Suprapubic skin (tissue), 4 donors: ENCODE data around the gene GRM3. TPM values are rescaled to one million over a fixed set of nuclear protein-coding genes. Genes with fewer than 3 reads are reported as not detected.
"Not testable (repeated sequence)": the region's sequence is repeated elsewhere in the genome, so short reads cannot be mapped to it uniquely, and the experiment has no call there.

Experiments used
- DNase-seq, 2 donors: peaks; one replicate each; pipeline ENCODE4 v3.0.0-alpha.2; 2019; ENCODE audit warnings: low spot score in 2 of 2
- H3K27ac ChIP-seq: fragments of 200-600 bp; sonication (generic); one replicate; pipeline ENCODE4 v1.5.1; 2019
- H3K27me3 ChIP-seq: fragments of 200-600 bp; sonication (generic); one replicate; pipeline ENCODE4 v1.5.1; 2019
- H3K36me3 ChIP-seq: fragments of 200-600 bp; sonication (generic); one replicate; pipeline ENCODE4 v1.5.1; 2019
- H3K4me1 ChIP-seq: fragments of 200-600 bp; sonication (generic); one replicate; pipeline ENCODE4 v1.5.1; 2019
- H3K4me3 ChIP-seq: fragments of 200-600 bp; sonication (generic); one replicate; pipeline ENCODE4 v1.5.1; 2019; ENCODE audit warnings: mild to moderate bottlenecking
- H3K9me3 ChIP-seq: fragments of 200-600 bp; sonication (generic); one replicate; pipeline ENCODE4 v1.5.1; 2019
- CTCF ChIP-seq, 2 donors: fragments of 200-600 bp in 1 of 2; fragments of 450-650 bp in 1 of 2; sonication (generic) in 1 of 2; IDR thresholded peaks; one replicate each; pipeline ENCODE4 v1.5.1; 2016 to 2019; ENCODE audit warnings: antibody characterized with exemption in 2 of 2, mild to moderate bottlenecking in 1 of 2, moderate library complexity in 1 of 2
- EP300 ChIP-seq: sonication (generic); formaldehyde crosslinking; IDR thresholded peaks from one replicate; pipeline ENCODE4 v1.6.1; 2017; ENCODE audit warnings: antibody characterized with exemption
- POLR2A ChIP-seq, 2 donors: fragments of 450-650 bp; IDR thresholded peaks; one replicate each; pipeline ENCODE4 v1.6.1; 2017; ENCODE audit warnings: antibody characterized with exemption in 2 of 2, mild to moderate bottlenecking in 2 of 2, moderate library complexity in 2 of 2
- POLR2AphosphoS5 ChIP-seq, 3 donors: sonication (generic); formaldehyde crosslinking; IDR thresholded peaks; one replicate each; pipeline ENCODE4 v1.6.1; 2017; ENCODE audit warnings: antibody characterized with exemption in 3 of 3
- WGBS: methylation state at CpG from one replicate; pipeline ENCODE4 v1.1.5; 2018; 5-methylcytosine and 5-hydroxymethylcytosine counted together
- total RNA-seq, 4 donors: library from RNA; depleted of rRNA; stranded (reverse); fragments of >200 nt; gene quantifications; one replicate each; pipeline ENCODE4 v1.1.0, GENCODE V29; 2016

The GRM3 gene
- not detected for total RNA-seq

GRCh38 chr7:86643561-86644281 is at the start of gene GRM3:
Gene GRM3, plus strand, starts transcription at chr7:86643909. Its CDS starts 121,237 bp downstream, at chr7:86765146.
- no peak for DNase-seq
- H3K36me3 ChIP-seq = no peaks in the 10 kb centered on the region
- TF ChIP-seq CTCF (IDR thresholded peaks at IDR 0.05) (no peak), POLR2AphosphoS5 (IDR thresholded peaks at IDR 0.05) (no peak)
- WGBS = 3% methylated on average over 23 of the region's 23 CpGs
- H3K4me3 ChIP-seq = peak within 1 kb of the TSS; percentile 18
- peaks cover 31% of the 10 kb centered on the region for H3K27me3 ChIP-seq
- H3K4me1 ChIP-seq = peaks cover 15% of the 10 kb centered on the region
- H3K27ac ChIP-seq = no peak within 1 kb of the TSS
- no peaks in the 10 kb centered on the region for H3K9me3 ChIP-seq

GRCh38 chr7:86598311-86598710 is 45.4 kb upstream of the GRM3 start:
- H3K27me3 ChIP-seq = no peaks in the 10 kb centered on the region
- no peak overlapping the region for H3K4me3 ChIP-seq
- no peak for DNase-seq
- H3K36me3 ChIP-seq = no peaks in the 10 kb centered on the region
- H3K9me3 ChIP-seq = peaks cover 3% of the 10 kb centered on the region
- TF ChIP-seq POLR2AphosphoS5 (IDR thresholded peaks at IDR 0.05) (no peak), CTCF (IDR thresholded peaks at IDR 0.05) (no peak), EP300 (no peak), POLR2A (IDR thresholded peaks at IDR 0.05) (no peak)
- H3K27ac ChIP-seq = no peak overlapping the region
- no peaks in the 10 kb centered on the region for H3K4me1 ChIP-seq
- 69% methylated on average over 14 of the region's 15 CpGs for WGBS

- Histone ChIP-seq H3K27ac (no peak overlapping the region), H3K4me3 (no peak overlapping the region), H3K9me3 (peaks cover 3% of the 10 kb centered on the region), H3K36me3 (no peaks in the 10 kb centered on the region), H3K4me1 (no peaks in the 10 kb centered on the region), H3K27me3 (no peaks in the 10 kb centered on the region)
- WGBS = 91% methylated on average over 4 of the region's 9 CpGs
- no peak for TF ChIP-seq EP300
- TF ChIP-seq POLR2AphosphoS5 (IDR thresholded peaks at IDR 0.05) = no peak
- no peak for TF ChIP-seq POLR2A (IDR thresholded peaks at IDR 0.05)
- TF ChIP-seq CTCF (IDR thresholded peaks at IDR 0.05) = no peak
- DNase-seq = no peak
These were observed 45.0 kb upstream of the GRM3 start for GRCh38 chr7:86598721-86599120.

GRCh38 chr7:86600506-86601290 is 43.0 kb upstream of the GRM3 start:
- WGBS = 55% methylated on average over 2 of the region's 6 CpGs
- no peaks in the 10 kb centered on the region for H3K36me3 ChIP-seq
- H3K4me1 ChIP-seq = no peaks in the 10 kb centered on the region
- H3K9me3 ChIP-seq = peaks cover 3% of the 10 kb centered on the region
- H3K4me3 ChIP-seq = no peak overlapping the region
- TF ChIP-seq EP300 = no peak
- TF ChIP-seq POLR2AphosphoS5 (IDR thresholded peaks at IDR 0.05) = no peak
- TF ChIP-seq CTCF (IDR thresholded peaks at IDR 0.05) = no peak
- TF ChIP-seq POLR2A (IDR thresholded peaks at IDR 0.05) = no peak
- no peak for DNase-seq
- H3K27me3 ChIP-seq = no peaks in the 10 kb centered on the region
- no peak overlapping the region for H3K27ac ChIP-seq

GRCh38 chr7:86615711-86616110 is 28.0 kb upstream of the GRM3 start:
- not testable (repeated sequence) for H3K4me3 ChIP-seq, H3K9me3 ChIP-seq
- 72% methylated on average over 2 of the region's 2 CpGs for WGBS

More at GRCh38 chr7:86615711-86616110, 28.0 kb upstream of the GRM3 start:
- not testable (repeated sequence) for H3K27ac ChIP-seq, H3K4me1 ChIP-seq, DNase-seq, H3K36me3 ChIP-seq, H3K27me3 ChIP-seq
